Hematopoietic multipotent progenitor cell treated with erythropoietin and hydrocortisone succinate and interleukin-3 and kit ligand, for 4 days (in vitro differentiated cells): Measurements from ENCODE around the gene NAB2.
"Not testable (repeated sequence)": the region's sequence is repeated elsewhere in the genome, so short reads cannot be mapped to it uniquely, and the experiment has no call there.

Experiments used
- DNase-seq: peaks from one replicate; pipeline ENCODE4 v3.0.0-alpha.2; 2015

The NAB2 gene

DNA sequence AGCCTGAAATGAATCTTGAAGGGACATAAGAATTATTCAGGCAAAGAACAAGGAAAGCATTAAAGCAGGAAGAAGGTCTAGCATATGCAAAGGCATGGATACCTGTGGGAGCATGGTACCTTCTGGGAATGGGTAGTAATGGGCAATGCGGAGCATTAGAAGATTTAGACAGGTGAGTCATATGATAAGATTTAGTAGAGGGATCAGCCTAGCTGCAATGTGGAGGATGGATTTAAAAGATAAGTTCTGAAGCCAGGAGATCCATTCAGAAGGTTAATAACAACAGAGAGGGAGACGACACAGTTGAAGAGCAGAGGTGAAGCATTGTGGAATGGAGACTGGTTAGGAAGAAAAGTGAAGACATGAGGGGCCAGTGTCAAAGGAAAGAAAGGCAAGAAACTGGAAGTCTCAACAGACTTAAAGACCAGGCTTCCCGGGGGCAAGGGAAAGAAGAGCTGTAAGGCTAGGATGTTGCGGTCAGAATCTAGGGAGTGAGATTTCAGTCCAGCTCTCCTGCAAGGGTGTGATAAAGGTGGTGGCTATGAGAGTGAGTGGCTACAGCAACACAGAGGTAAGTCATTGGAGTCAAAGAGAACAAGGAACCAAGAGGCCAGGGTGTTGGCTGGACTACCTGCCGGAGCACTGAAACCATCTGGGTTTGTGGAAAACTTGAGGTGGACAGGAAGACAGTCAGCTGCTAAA, 27.8 kb downstream of the NAB2 start:
- no peak for DNase-seq

GRCh38 chr12:57118711-57119271, 29.9 kb downstream of the NAB2 start:
- DNase-seq, result no peak

DNA sequence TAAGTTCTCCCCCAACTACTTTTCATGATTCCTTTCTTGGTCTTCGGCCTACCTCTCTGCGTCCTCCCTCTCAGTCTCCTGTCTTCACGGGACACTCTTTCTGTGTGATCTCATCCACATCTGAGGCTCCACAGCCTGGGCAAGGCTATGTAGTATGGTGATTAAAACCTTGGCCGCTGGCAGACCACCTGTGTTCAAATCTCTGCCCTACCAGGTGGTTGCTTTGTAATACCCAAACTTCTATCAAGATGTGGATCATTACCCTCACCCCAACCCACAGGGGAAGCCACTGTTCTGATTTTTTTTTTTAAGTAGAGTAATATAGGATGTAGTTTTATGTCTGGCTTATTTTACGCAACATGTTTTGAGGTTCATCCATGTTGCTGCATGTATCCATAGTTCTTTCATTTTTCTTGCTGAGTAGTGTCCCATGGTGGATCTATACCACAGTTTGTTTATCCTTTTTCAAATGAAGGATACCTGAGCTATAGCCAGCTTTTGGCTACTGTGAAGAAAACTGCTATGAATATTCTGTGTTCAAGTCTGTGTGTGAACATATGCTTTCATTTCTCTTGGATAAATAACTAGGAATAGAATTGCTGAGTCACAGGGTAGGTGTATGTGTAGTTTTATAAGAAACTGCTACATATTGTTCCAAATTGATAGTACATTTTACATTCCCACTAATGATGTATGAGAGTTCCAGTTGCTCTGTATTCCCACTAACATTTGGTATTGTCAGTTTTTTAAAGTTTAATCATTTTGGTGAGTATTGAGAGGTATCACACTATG, 30.6 kb downstream of the NAB2 start:
- no peak for DNase-seq

DNA sequence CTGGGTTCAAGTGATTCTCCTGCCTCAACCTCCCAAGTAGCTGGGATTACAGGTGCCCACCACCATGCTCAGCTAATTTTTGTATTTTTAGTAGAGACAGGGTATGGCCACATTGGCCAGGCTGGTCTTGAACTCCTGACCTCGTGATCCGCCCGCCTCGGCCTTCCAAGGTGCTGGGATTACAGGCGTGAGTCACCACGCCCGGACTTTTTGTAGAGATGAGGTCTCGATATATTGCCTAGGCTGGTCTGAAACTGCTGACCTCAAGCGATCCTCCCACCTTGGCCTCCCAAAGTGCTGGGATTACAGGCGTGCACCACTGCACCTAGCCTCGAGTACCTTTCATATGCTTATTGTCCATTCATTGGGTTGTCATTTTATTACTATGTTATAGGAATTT, 31.8 kb downstream of the NAB2 start:
- not testable (repeated sequence) for DNase-seq

DNA sequence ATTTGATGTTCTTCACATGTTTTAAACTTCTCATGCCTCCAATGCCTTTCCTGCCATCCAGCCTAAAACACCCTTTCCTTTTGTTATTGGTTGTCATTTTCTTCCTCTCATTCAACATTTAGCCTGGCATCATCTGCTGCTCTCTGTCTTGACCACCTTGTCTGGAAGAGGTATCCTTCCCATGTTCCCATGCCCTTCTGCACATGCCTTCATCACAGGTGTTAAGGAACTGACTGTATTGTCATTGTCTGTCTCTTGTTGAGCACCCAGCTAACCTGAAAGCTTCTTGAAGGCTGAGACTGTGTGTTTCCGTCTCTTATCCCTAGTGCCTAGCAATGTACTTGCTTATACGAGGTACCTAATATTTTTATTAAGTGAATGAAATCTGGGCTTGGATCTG, 34.9 kb downstream of the NAB2 start:
- DNase-seq, result no peak

GRCh38 chr12:57124261-57124877, 35.5 kb downstream of the NAB2 start:
- DNase-seq, result peak; percentile 90

DNA sequence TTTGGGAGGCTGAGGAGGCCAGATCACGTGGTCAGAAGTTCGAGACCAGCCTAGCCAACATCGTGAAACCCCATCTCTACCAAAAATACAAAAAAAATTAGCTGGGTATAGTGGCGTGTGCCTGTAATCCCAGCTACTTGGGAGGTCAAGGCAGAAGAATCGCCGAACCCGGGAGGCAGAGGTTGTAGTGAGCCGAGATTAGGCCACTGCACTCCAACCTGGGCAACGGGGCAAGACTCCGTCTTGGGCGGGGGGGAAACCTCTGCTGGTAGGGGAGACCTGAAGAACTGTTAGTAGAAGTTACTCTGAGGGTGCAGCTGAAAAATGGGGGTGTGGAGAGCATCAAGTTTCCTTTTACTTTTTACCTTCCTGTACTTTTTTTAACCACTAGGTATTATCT, 37.1 kb downstream of the NAB2 start:
- no peak for DNase-seq

- no peak for DNase-seq
These were observed 37.6 kb downstream of the NAB2 start for GRCh38 chr12:57126561-57126960.

DNA sequence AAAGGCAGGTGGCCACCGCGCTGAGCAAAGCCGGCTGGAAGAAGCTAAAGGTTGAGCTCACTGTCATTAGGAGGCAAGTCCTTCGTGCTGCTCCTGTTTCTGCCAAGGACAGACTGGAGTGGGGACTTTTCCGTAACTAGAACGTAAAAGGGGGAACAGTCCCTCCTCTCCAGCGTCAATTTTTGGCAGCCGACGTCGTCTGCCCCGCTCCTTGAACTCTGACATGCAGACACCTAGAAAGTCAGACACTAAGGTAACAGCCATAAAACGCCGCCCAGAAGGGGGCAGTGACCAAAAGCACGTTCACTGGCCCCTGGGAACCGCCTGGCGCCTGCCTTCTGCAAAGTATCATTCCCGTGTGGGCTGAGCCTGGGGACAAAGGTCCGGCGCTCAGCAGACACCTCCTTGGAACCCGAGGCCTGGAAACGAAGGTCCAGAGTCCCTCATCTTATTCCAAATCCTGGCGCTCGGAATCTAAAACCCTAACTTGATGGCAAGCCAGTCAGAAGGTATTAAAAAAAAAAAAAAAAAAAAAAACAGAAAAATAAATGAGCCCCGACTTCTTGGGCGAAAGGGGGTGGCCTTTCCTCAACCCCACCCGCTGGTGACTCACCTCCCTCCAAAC, 38.3 kb downstream of the NAB2 start:
- peak; percentile 66 for DNase-seq

DNA sequence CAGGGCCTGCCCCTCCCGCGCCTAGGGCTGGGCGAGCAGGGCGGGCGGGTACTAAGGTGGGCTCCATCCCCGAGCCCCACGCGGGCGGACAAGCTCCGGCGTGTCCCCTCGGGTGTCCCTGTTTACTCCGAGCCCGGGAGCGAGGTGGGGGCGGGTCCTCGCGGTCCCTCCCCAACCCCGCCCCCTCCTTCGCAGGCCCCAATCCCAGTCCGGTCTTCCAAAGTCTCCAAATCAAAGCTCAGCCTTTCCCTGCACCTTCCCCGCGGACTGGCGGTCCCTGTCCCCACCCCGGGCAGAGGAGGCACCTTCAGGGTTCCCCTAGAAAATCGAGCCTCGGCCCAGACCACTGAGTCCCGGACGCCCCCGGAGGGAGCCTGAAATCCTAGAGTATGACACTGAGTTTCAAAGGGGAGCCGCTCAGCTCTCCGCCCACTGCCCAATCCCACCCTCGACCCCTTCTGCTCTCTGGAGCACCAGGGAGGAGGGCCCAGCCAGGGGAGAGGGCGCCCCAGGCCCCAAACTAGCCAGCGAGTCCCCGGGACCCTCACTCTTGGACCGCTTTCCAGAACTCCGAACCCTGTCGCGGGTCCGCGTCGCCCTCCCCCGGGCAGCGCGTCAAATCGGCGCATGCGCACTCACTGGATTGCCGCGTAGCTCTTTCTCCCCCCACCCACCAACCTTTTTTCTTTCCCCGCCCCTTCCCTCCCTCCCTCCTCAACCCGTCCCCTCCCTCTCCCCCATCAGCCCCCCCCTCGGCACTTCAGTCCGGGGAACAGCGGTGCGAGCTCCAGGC, 39.0 kb downstream of the NAB2 start, which contains the start of gene LRP1:
TSS of gene LRP1 (plus strand) at position 758 of the 793 bp plus-strand sequence. CDS start 482 bp downstream, outside the sequence.
- DNase-seq, result peak; percentile 60

GRCh38 chr12:57128519-57129247, 39.8 kb downstream of the NAB2 start:
- no peak for DNase-seq

DNA sequence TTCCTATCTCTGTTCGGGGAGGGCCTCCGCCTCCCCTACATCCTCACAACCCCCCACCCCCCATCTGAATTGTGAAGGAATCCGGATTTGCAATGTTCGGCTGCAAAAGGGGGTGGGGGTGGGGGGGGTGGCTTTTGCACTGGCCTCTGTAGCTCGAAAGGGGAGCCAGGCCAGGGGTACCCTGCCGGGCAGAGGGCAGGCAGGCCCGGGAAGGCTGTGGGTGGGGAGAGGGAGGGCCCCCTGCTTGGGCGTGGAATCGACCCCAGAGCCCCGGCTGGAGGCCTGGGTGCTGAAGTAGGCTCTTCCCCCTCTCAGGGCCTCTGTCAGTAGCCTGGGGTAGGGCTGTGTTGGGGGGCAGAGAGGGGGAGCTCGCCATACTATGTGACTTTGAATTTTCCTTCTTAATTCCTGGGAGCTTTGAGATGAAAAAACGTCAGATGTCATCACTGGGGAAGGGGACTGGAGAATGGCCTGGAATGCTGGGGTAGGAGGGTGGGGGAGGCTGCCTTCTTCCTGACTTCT, 40.5 kb downstream of the NAB2 start:
- no peak for DNase-seq

- DNase-seq, result peak; percentile 41
These were observed 41.0 kb downstream of the NAB2 start for GRCh38 chr12:57129889-57130288.

GRCh38 chr12:57130941-57131340, 42.0 kb downstream of the NAB2 start:
- DNase-seq, result no peak

GRCh38 chr12:57131896-57132744, 43.2 kb downstream of the NAB2 start:
- no peak for DNase-seq

GRCh38 chr12:57133013-57133569, 44.2 kb downstream of the NAB2 start:
- no peak for DNase-seq

DNA sequence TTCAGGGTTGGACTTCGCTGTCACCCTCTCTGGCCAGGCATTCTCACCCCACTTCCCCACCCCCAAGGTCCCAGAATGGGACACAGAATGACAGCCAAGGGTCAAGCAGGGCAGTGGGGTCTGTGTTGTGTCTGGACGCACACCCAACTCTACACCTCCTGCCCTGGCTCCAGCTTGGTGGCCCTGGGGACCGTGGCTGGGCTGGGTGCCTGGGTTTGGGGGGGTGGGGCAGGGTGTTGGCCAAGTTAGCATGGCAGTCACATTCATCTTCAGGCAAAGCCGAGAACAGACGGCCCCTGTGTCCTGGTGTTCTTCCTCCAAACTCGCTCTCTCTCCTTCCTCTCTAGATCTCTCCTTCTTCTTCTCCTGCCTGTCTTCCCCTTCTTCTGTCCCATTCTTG, 45.0 kb downstream of the NAB2 start:
- no peak for DNase-seq

DNA sequence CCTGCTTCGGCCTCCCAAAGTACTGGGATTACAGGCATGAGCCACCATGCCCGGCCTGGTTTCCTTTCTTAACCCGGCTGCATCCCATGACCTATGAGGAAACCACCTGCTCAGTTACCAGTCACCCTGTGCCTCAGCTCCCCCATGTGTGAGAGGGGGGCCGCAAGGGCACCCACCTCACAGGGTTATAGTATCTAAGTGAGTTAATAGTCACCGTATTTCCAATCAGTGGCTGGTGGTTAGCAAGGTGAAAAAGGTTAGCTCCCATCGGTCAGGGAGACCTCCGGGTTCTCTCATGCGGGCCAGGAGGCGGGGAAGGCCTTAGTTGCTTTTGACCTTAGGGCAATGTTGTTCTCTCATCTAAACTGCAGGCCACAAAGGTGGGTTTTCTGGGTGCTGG, 46.0 kb downstream of the NAB2 start:
- no peak for DNase-seq

GRCh38 chr12:57135527-57136326, 46.8 kb downstream of the NAB2 start:
- DNase-seq, result no peak
